Endothelial cell of umbilical vein (primary cell): ENCODE results near the gene KRT37. TPM values are rescaled to one million over a fixed set of nuclear protein-coding genes. Genes with fewer than 3 reads are reported as not detected.

Experiments used
- BruUV-seq: library from RNA; stranded (reverse); fragments of 400-500 nt; replicated peaks from 2 replicates; lab custom pipeline; 2021; lab: Mats Ljungman, UMichigan
- CTCF ChIA-PET: fragments of 300-600, 350-600 bp; sonication (Branson Sonifier 250); formaldehyde crosslinking; loops from one replicate; lab custom pipeline; 2021; ENCODE audit warnings: antibody characterized with exemption, inconsistent platforms; lab: Charles Lee
- POLR2A ChIA-PET: fragments of 300-600, 350-600 bp; sonication (Branson Sonifier 250); formaldehyde crosslinking; loops from one replicate; lab custom pipeline; 2021; ENCODE audit warnings: antibody characterized with exemption, inconsistent platforms; lab: Charles Lee
- DNase-seq: peaks from one replicate; pipeline ENCODE4 v3.0.0-alpha.2; 2011; ENCODE audit warnings: low read depth, low spot score
- FAIRE-seq: peaks from 2 replicates; lab custom pipeline; 2011; peaks lifted over from hg19 to GRCh38; lab: Jason Lieb, UNC
- H2AFZ ChIP-seq: 2 replicates; pipeline ENCODE4 v1.6.0; 2012; ENCODE audit warnings: low read depth, low read length, control low read depth, inconsistent platforms
- H3K27ac ChIP-seq: 2 replicates; pipeline ENCODE4 v1.5.1; 2011; ENCODE audit warnings: low read depth, mild to moderate bottlenecking, control low read depth, low read length, moderate library complexity; ENCODE audit not compliant: insufficient read depth
- H3K27me3 ChIP-seq, 2 experiments: 2 replicates each; pipeline versions ENCODE4 v1.6.0 to v1.6.1; 2011; ENCODE audit warnings: low read length in 2 of 2, mixed read lengths in 1 of 2; ENCODE audit not compliant: control insufficient read depth in 2 of 2, insufficient read depth in 2 of 2
- H3K36me3 ChIP-seq, 2 experiments: 2 replicates in 1 of 2; 3 replicates in 1 of 2; pipeline ENCODE4 v1.5.1; 2011; ENCODE audit warnings: low read length in 2 of 2, mild to moderate bottlenecking in 1 of 2, moderate library complexity in 1 of 2; ENCODE audit not compliant: control insufficient read depth in 2 of 2, insufficient read depth in 2 of 2; ENCODE audit errors: extremely low read depth in 1 of 2
- H3K4me1 ChIP-seq: 3 replicates; pipeline ENCODE4 v1.5.1; 2011; ENCODE audit warnings: mild to moderate bottlenecking, low read length; ENCODE audit not compliant: control insufficient read depth, insufficient read depth; ENCODE audit errors: extremely low read depth
- H3K4me2 ChIP-seq: 2 replicates; pipeline ENCODE4 v1.6.1; 2011; ENCODE audit warnings: low read length, control low read depth, mixed read lengths; ENCODE audit not compliant: insufficient read depth
- H3K4me3 ChIP-seq, 3 experiments: fragments of 200-600 bp in 1 of 3; sonication (generic), shearing (Covaris generic) in 1 of 3; replicated peaks in 1 of 3; 2 replicates each; pipeline ENCODE4 v1.5.1; 2011 to 2016; ENCODE audit warnings: control low read depth in 3 of 3, low read length in 3 of 3, mild to moderate bottlenecking in 2 of 3, inconsistent platforms in 1 of 3, low read depth in 1 of 3, moderate library complexity in 1 of 3; ENCODE audit not compliant: insufficient read depth in 1 of 3
- H3K79me2 ChIP-seq: 2 replicates; pipeline ENCODE4 v1.6.0; 2012; ENCODE audit warnings: low read length, inconsistent platforms; ENCODE audit not compliant: control insufficient read depth, insufficient read depth
- H3K9ac ChIP-seq: replicated peaks from 2 replicates; pipeline ENCODE3; 2011; ENCODE audit warnings: low read length, control low read depth; ENCODE audit not compliant: insufficient read depth; ENCODE audit errors: extremely low read depth
- H3K9me1 ChIP-seq: replicated peaks from 3 replicates; pipeline ENCODE4 v1.6.0; 2011; ENCODE audit warnings: mild to moderate bottlenecking, low read length; ENCODE audit not compliant: control insufficient read depth, insufficient read depth; ENCODE audit errors: extremely low read depth
- H3K9me3 ChIP-seq: replicated peaks from 2 replicates; pipeline ENCODE4 v1.5.1; 2012; ENCODE audit warnings: low read length, inconsistent platforms; ENCODE audit not compliant: control insufficient read depth, insufficient read depth
- H4K20me1 ChIP-seq: replicated peaks from 2 replicates; pipeline ENCODE3; 2011; ENCODE audit warnings: mild to moderate bottlenecking, low read length; ENCODE audit not compliant: control insufficient read depth, insufficient read depth; ENCODE audit errors: extremely low read depth
- FOS ChIP-seq: IDR thresholded peaks from 2 replicates; pipeline ENCODE4 v1.6.1; 2011; ENCODE audit warnings: mild to moderate bottlenecking, low read length, moderate library complexity, borderline replicate concordance; ENCODE audit not compliant: insufficient read depth
- GATA2 ChIP-seq: IDR thresholded peaks from 2 replicates; pipeline ENCODE4 v1.7.0; 2011; ENCODE audit warnings: low read depth, mild to moderate bottlenecking, moderate library complexity, mixed read lengths, low read length; ENCODE audit not compliant: insufficient read length, insufficient read depth
- JUN ChIP-seq: IDR thresholded peaks from 2 replicates; pipeline ENCODE4 v1.6.1; 2011; ENCODE audit warnings: borderline replicate concordance, low read depth; ENCODE audit not compliant: insufficient read length, insufficient read depth
- MAX ChIP-seq: IDR thresholded peaks from 2 replicates; pipeline ENCODE4 v1.6.1; 2011; ENCODE audit not compliant: insufficient read depth, insufficient read length
- MYC ChIP-seq: IDR thresholded peaks from one replicate; pipeline ENCODE4 v1.6.1; 2011; ENCODE audit warnings: mild to moderate bottlenecking, low read depth, low read length
- POLR2AphosphoS5 ChIP-seq: IDR thresholded peaks from 2 replicates; pipeline ENCODE4 v1.6.1; 2012; ENCODE audit warnings: low read depth, mild to moderate bottlenecking, control low read depth, low read length, moderate library complexity; ENCODE audit not compliant: insufficient read depth
- dilution Hi-C: fragments of 300-500 bp; cut with MboI; formaldehyde crosslinking; loops from one replicate; pipeline ENCODE4 v1.15.0; 2019; ENCODE audit warnings: low sequenced_read_pairs; ENCODE audit not compliant: extremely low pct_ligation_motif_present
- intact Hi-C: fragments of 100-400 bp; cut with micrococcal nuclease; formaldehyde crosslinking; loops from one replicate; pipeline ENCODE4 v1.10.0; 2022
- polyA plus RNA-seq, 4 experiments: library from polyadenylated mRNA; depleted of rRNA in 3 of 4; stranded (reverse) in 3 of 4; unstranded in 1 of 4; fragments of >200 nt; gene quantifications; 2 replicates each; pipeline versions ENCODE4 v1.2.1 to v1.2.3, GENCODE V29; 2011 to 2012; ENCODE audit warnings: missing spikeins in 1 of 4
- total RNA-seq: library from RNA; stranded (reverse); gene quantifications from 2 replicates; pipeline ENCODE4 v1.2.3, GENCODE V29; 2021
- TF ChIP-seq, protein P1 (sequence below), 2 donors: IDR thresholded peaks; 1 replicate in 1 of 2; 2 replicates in 1 of 2; pipeline ENCODE4 v1.5.1; 2011; ENCODE audit warnings: low read length in 2 of 2, mild to moderate bottlenecking in 2 of 2, moderate library complexity in 2 of 2, control low read depth in 1 of 2, inconsistent platforms in 1 of 2, low read depth in 1 of 2; ENCODE audit not compliant: insufficient read depth in 1 of 2; ENCODE audit errors: extremely low read depth in 1 of 2

The KRT37 gene
- total and polyA plus RNA-seq, 2 donors (not counting 3 experiments of a cell fraction or from before 2014, with no cell fraction given): not detected

DNA sequence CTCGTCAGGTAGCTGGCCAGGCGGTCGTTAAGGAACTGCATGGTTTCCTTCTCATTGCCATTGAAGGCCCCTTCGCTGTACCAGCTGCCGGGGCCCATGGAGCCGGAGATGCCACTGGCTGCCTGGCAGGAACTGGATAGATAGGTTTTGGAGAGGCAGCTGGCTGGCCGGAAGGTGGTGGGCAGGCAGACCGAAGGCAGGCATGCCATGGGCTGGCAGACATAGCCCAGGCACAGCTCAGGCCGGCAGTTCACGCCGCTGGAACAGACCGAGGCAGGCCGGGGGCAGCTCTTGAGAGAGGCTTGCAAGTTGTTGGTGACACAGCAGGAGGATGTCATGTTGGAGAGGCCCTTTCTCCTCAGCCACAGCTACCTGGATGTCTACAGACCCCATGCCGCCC is 42.6 kb upstream of the KRT37 start, which contains the start of gene KRT32:
Gene KRT32 (minus strand): TSS at position 399 of the 400 bp plus-strand sequence. CDS start 61 bp downstream, at position 338.
- no peak within 1 kb of the TSS for H3K9ac ChIP-seq
- H3K27ac ChIP-seq: no peak within 1 kb of the TSS
- FAIRE-seq: no peak
- POLR2A ChIA-PET: no interaction called here
- CTCF ChIA-PET: interaction anchor here (1.0 to 1.1 kb wide), 2 partner anchors 20 to 82 kb away, joined by 4 read pairs; no protein-coding TSS in a partner anchor
- H3K4me1 ChIP-seq: no peaks in the 10 kb centered on the region
- no peaks in the 10 kb centered on the region for H3K79me2 ChIP-seq
- H3K9me1 ChIP-seq: no peaks in the 10 kb centered on the region
- no peaks in the 10 kb centered on the region for H4K20me1 ChIP-seq
- dilution Hi-C loops: no loop called here
- intact Hi-C loops: no loop called here
- BruUV-seq: no TSS peak
- DNase-seq: no peak
- TF ChIP-seq FOS (no peak), MYC (no peak), MAX (no peak), GATA2 (no peak), JUN (no peak), POLR2AphosphoS5 (no peak)
- H3K4me2 ChIP-seq: no peak within 1 kb of the TSS
- no peak within 1 kb of the TSS for H3K4me3 ChIP-seq
- H3K27me3 ChIP-seq: peaks cover 3 to 9% of the 10 kb centered on the region in 2 experiments
- H2AFZ ChIP-seq: no peak within 1 kb of the TSS
- H3K9me3 ChIP-seq: no peaks in the 10 kb centered on the region
- H3K36me3 ChIP-seq: no peaks in the 10 kb centered on the region

- H3K4me3 ChIP-seq: no peak overlapping the region
- intact Hi-C loops: no loop called here
- H3K4me2 ChIP-seq: no peak overlapping the region
- no peaks in the 10 kb centered on the region for H3K79me2 ChIP-seq
- no TSS peak for BruUV-seq
- H3K27ac ChIP-seq: no peak overlapping the region
- no peak overlapping the region for H2AFZ ChIP-seq
- dilution Hi-C loops: no loop called here
- H3K9me3 ChIP-seq: no peaks in the 10 kb centered on the region
- FAIRE-seq (no peak), DNase-seq (peak; percentile 32)
- no peaks in the 10 kb centered on the region for H3K9me1 ChIP-seq
- no peaks in the 10 kb centered on the region for H3K36me3 ChIP-seq
- POLR2A ChIA-PET: no interaction called here
- no peaks in the 10 kb centered on the region for H3K4me1 ChIP-seq
- H3K27me3 ChIP-seq: peaks cover 2 to 9% of the 10 kb centered on the region in 2 experiments
- TF ChIP-seq, protein P1, sequence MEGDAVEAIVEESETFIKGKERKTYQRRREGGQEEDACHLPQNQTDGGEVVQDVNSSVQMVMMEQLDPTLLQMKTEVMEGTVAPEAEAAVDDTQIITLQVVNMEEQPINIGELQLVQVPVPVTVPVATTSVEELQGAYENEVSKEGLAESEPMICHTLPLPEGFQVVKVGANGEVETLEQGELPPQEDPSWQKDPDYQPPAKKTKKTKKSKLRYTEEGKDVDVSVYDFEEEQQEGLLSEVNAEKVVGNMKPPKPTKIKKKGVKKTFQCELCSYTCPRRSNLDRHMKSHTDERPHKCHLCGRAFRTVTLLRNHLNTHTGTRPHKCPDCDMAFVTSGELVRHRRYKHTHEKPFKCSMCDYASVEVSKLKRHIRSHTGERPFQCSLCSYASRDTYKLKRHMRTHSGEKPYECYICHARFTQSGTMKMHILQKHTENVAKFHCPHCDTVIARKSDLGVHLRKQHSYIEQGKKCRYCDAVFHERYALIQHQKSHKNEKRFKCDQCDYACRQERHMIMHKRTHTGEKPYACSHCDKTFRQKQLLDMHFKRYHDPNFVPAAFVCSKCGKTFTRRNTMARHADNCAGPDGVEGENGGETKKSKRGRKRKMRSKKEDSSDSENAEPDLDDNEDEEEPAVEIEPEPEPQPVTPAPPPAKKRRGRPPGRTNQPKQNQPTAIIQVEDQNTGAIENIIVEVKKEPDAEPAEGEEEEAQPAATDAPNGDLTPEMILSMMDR (IDR thresholded peaks at IDR 0.05; ENCODE audit: extremely low read depth in 1 of 2, insufficient read depth in 1 of 2, low read depth in 1 of 2, low read length in 2 of 2): no peak
- TF ChIP-seq FOS: peak; percentile 41
- CTCF ChIA-PET: no interaction called here
- no peak overlapping the region for H3K9ac ChIP-seq
- no peaks in the 10 kb centered on the region for H4K20me1 ChIP-seq
Observed at GRCh38 chr17:41464682-41465081, 40.3 kb upstream of the KRT37 start.
